Measurements from ENCODE around the gene MELTF.

The MELTF gene

DNA sequence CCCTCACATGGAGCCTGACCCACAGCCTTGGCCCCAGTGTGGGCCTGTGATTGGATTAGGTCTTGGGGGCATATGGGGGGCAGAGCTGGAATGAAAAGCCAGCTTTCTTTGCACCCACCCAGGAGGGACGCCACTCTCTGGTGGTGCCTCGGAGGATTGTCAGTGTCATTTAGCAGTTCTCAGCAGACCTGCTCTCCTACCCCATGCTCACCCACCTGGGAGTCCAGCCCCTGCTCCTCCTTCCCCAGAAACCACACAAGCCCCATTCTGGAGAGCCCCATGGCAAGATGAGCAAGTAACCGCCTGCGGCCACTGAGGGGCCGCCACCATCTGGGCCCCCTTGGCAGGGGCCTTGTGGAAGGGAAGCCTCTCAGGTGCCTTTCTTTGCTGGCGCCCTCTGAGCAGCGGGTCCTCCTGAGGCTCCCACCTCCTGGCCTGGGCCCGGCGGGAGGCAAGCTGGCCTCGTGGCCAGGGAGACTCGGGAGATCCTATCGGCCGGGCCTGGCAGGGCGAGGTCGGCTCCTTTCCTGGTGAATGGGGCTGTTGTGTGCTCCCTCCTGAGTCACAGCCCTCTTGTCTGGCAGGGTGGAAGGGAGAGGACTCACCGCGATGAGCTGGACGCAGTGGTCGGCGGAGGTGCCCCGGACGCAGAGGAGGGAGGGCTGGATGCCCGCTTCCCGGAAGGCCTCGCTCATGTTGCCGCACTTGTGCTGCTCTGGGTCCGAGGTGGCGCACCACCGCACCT lies 2.3 kb downstream of the MELTF start:
- peaks cover 4 to 40% (median 35%) of the 10 kb centered on the region in 5 donors for H3K4me1 ChIP-seq (ENCODE audit: control insufficient read depth in 5 of 5, insufficient read depth in 5 of 5, low read length in 5 of 5)
- H3K4me3 ChIP-seq (ENCODE audit: low read depth in 1 of 5, low read length in 5 of 5), result no peak overlapping the region
- H3K9ac ChIP-seq (ENCODE audit: low read length in 5 of 5), result no peak overlapping the region
- no peaks in the 10 kb centered on the region for H3K9me3 ChIP-seq (ENCODE audit: control insufficient read depth in 5 of 5, low read length in 5 of 5)
- H3K36me3 ChIP-seq (ENCODE audit: control insufficient read depth in 5 of 5, insufficient read depth in 5 of 5, low read length in 5 of 5), result no peaks in the 10 kb centered on the region
- H3K27ac ChIP-seq (ENCODE audit: low read depth, low read length), result no peak overlapping the region
- H3K27me3 ChIP-seq (ENCODE audit: control insufficient read depth in 5 of 5, insufficient read depth in 4 of 5, low read length in 5 of 5), result peaks cover 0 to 31% (median 13%) of the 10 kb centered on the region in 5 donors

DNA sequence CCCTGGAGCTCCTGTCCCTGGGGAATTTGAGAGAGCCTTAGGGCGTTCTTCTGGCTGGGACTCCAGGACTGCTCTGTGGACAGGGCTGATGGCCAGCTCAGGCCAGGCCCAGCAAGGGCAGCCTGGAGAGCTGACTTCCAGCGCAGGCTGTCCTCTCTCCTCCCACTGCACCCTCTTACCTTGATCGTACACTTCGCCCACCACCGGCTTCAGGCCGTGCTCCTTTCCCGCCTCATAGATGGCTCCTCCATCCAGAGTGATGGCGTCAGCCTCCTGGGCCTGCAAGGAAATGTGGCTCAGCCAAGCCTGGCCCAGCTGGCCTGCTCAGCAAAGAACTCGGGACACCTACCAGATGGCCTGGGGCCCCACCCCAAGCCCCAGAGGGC lies 3.1 kb downstream of the MELTF start:
- no peaks in the 10 kb centered on the region for H3K36me3 ChIP-seq (ENCODE audit: control insufficient read depth in 5 of 5, insufficient read depth in 5 of 5, low read length in 5 of 5)
- H3K4me1 ChIP-seq (ENCODE audit: control insufficient read depth in 5 of 5, insufficient read depth in 5 of 5, low read length in 5 of 5), result peaks cover 3 to 40% (median 29%) of the 10 kb centered on the region in 5 donors
- no peak overlapping the region for H3K27ac ChIP-seq (ENCODE audit: low read depth, low read length)
- H3K27me3 ChIP-seq (ENCODE audit: control insufficient read depth in 5 of 5, insufficient read depth in 4 of 5, low read length in 5 of 5), result peaks cover under 1 to 36% (median 13%) of the 10 kb centered on the region in 5 donors
- H3K4me3 ChIP-seq (ENCODE audit: low read depth in 1 of 5, low read length in 5 of 5), result no peak overlapping the region
- no peaks in the 10 kb centered on the region for H3K9me3 ChIP-seq (ENCODE audit: control insufficient read depth in 5 of 5, low read length in 5 of 5)
- no peak overlapping the region for H3K9ac ChIP-seq (ENCODE audit: low read length in 5 of 5)

DNA sequence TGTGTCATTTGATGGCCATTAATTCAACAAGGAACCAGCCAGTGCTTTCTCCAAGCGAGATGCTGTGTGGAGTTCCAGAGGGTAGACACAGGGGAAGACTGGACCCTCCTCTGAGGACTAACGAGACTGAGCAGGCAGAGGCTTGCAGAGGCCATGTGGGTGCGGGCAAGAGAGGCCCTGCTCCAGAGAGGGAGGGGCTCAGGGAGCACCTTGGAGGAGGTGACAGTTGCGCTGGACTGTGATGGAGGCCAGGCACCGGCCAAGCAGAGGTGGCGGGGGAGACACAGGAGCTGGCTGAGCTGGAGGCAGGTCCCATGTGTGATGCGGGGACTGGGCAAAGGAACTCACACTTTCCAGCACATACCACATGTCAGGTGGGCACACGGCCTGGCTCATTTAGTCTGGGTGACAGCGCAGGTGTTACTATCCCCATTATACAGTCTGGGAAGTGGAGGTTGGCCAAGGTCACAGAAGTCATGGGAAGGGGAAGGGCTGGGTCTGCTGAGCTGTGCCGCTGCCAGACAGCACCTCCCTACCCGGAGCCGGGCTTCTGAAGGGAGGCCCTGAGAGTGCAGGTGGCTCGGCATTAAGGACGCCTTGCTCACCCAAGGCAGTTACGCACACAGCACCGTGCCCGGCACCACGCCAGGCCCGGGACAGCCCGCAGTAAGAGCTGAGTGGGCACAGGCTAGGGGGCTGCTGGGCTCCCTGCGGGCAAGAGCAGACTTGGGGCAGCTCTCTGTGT lies 3.7 kb downstream of the MELTF start:
- H3K9ac ChIP-seq (ENCODE audit: low read length in 5 of 5), result no peak overlapping the region
- H3K4me1 ChIP-seq (ENCODE audit: control insufficient read depth in 5 of 5, insufficient read depth in 5 of 5, low read length in 5 of 5), result peaks cover 0 to 36% (median 28%) of the 10 kb centered on the region in 5 donors
- no peaks in the 10 kb centered on the region for H3K36me3 ChIP-seq (ENCODE audit: control insufficient read depth in 5 of 5, insufficient read depth in 5 of 5, low read length in 5 of 5)
- H3K9me3 ChIP-seq (ENCODE audit: control insufficient read depth in 5 of 5, low read length in 5 of 5), result no peaks in the 10 kb centered on the region
- no peak overlapping the region for H3K27ac ChIP-seq (ENCODE audit: low read depth, low read length)
- peaks cover 2 to 32% (median 17%) of the 10 kb centered on the region in 5 donors for H3K27me3 ChIP-seq (ENCODE audit: control insufficient read depth in 5 of 5, insufficient read depth in 4 of 5, low read length in 5 of 5)
- H3K4me3 ChIP-seq (ENCODE audit: low read depth in 1 of 5, low read length in 5 of 5), result no peak overlapping the region

DNA sequence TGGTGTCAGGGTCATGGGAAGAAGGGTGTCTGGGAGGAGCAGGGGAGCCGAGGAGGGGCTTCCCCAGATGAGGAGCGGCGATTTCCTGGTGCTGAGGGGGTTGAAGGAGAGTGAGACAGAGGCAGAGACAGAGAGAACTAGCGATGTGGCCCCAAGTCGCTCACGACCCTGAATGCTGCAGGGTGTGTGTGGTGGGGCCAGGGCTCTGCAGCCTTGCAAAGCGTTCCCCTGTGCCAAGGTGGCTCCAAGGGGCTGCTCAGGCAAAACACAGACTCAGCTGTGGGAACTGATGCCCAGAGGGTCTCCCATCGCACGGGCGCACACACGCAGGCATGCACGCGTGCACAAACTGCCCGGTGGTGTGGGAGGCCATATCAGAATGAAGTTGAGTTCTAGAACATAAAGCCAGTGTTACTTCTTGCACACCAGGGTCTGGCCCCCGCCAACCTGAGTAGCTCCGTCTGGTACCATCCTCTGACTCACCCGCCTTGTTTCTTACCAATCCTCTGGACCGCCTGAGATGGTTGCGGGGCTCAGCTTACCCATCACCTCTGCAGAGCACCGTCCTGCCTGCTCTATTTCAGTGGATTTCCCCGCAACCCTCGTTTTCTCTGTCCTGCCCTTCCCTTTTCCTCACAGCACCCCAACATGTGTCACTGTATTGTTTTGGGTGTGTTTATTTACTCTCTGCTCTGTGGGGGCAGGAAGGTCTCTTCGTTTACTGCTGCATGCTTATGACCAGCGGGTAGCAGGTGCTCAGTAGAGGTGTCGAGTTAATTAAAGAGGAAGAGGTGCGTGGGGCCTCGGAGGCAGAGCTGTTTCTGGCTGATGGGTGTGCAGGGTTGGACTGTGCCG lies 4.5 kb downstream of the MELTF start:
- Histone ChIP-seq H3K4me1 (ENCODE audit: control insufficient read depth in 5 of 5, insufficient read depth in 5 of 5, low read length in 5 of 5) (peaks cover 0 to 30% (median 24%) of the 10 kb centered on the region in 5 donors), H3K9me3 (ENCODE audit: control insufficient read depth in 5 of 5, low read length in 5 of 5) (no peaks in the 10 kb centered on the region), H3K9ac (ENCODE audit: low read length in 5 of 5) (no peak overlapping the region), H3K4me3 (ENCODE audit: low read depth in 1 of 5, low read length in 5 of 5) (no peak overlapping the region), H3K36me3 (ENCODE audit: control insufficient read depth in 5 of 5, insufficient read depth in 5 of 5, low read length in 5 of 5) (no peaks in the 10 kb centered on the region), H3K27ac (ENCODE audit: low read depth, low read length) (no peak overlapping the region), H3K27me3 (ENCODE audit: control insufficient read depth in 5 of 5, insufficient read depth in 4 of 5, low read length in 5 of 5) (peaks cover 2 to 28% (median 17%) of the 10 kb centered on the region in 5 donors)

DNA sequence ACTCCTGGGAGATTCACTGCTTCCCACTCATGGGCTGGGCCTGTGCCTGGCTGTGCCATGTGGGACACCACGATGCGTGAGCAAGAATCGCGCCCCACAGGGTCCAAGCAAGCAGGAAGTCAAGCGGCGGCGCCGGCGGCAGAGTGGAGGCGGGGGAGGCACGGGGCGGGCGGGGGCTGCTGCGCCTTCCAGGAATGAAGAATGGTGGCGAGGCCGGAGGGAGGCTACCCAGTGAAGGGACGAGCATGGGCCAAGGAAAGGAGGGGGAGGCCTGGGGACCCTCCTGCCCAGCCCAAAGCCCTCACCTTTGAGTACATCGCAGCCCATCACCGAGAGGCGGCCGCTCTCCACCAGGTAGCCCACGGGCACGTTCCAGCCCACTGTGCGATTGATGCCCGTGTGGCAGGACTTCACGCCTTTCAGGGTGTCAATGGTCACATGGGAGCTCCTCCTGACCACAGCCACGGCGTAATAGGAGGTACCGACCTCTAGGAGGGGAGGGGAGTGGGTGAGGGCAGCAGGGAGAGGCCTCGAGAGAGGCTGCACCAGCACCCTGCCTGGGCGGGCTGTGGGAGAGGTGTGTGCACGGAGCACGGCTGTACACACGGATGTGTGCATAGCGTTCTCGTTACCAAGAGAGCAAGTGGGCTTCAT lies 5.5 kb downstream of the MELTF start:
- H3K9me3 ChIP-seq (ENCODE audit: control insufficient read depth in 5 of 5, low read length in 5 of 5), result no peaks in the 10 kb centered on the region
- H3K27ac ChIP-seq (ENCODE audit: low read depth, low read length), result no peak overlapping the region
- H3K9ac ChIP-seq (ENCODE audit: low read length in 5 of 5), result no peak overlapping the region
- H3K4me3 ChIP-seq (ENCODE audit: low read depth in 1 of 5, low read length in 5 of 5), result no peak overlapping the region
- no peaks in the 10 kb centered on the region for H3K36me3 ChIP-seq (ENCODE audit: control insufficient read depth in 5 of 5, insufficient read depth in 5 of 5, low read length in 5 of 5)
- peaks cover 0 to 23% (median 17%) of the 10 kb centered on the region in 5 donors for H3K4me1 ChIP-seq (ENCODE audit: control insufficient read depth in 5 of 5, insufficient read depth in 5 of 5, low read length in 5 of 5)
- peaks cover 2 to 28% (median 17%) of the 10 kb centered on the region in 5 donors for H3K27me3 ChIP-seq (ENCODE audit: control insufficient read depth in 5 of 5, insufficient read depth in 4 of 5, low read length in 5 of 5)

DNA sequence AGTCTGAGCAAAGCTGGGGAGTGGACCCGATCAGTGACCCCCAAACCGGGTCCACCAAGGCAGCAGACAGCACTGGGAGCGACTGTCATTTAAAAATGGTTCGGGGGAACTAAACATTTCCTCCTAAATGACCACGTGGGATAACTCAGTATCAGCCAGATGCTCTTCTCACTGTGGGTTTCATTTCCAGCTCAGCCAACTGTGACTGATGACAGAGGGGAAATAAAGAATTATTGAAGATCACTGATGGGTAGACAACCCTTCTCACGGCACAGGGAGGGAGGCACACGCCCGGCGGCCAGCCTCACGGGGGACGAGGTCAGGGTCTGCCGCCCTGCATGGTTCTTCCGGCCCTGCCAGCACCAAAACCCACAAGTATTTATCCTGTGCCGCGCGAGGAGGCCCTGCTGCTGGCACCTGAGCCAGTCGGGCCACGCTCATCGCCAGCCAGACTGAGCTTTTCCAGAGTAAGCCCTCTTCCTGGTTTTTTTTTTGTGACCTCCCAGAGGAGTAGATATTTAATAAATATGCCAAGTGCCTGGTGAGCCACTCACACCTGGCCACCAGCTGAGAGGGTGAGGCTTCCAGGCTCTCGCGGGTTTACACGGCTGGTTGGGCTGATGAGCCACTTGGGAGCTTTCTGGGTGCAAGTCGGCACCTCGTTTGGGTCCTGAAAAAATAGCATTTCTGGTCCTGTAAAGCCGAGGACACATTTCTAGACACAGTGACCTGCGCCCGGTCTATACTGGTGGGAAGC lies 6.2 kb downstream of the MELTF start:
- H3K27ac ChIP-seq (ENCODE audit: low read depth, low read length), result no peak overlapping the region
- peak overlapping the region in 2 of 5 donors; percentile 8 to 13 for H3K4me3 ChIP-seq (ENCODE audit: low read depth in 1 of 5, low read length in 5 of 5)
- H3K9me3 ChIP-seq (ENCODE audit: control insufficient read depth in 5 of 5, low read length in 5 of 5), result no peaks in the 10 kb centered on the region
- H3K4me1 ChIP-seq (ENCODE audit: control insufficient read depth in 5 of 5, insufficient read depth in 5 of 5, low read length in 5 of 5), result peaks cover 0 to 16% (median 10%) of the 10 kb centered on the region in 5 donors
- H3K27me3 ChIP-seq (ENCODE audit: control insufficient read depth in 5 of 5, insufficient read depth in 4 of 5, low read length in 5 of 5), result peaks cover 2 to 28% (median 17%) of the 10 kb centered on the region in 5 donors
- no peaks in the 10 kb centered on the region for H3K36me3 ChIP-seq (ENCODE audit: control insufficient read depth in 5 of 5, insufficient read depth in 5 of 5, low read length in 5 of 5)
- no peak overlapping the region for H3K9ac ChIP-seq (ENCODE audit: low read length in 5 of 5)

DNA sequence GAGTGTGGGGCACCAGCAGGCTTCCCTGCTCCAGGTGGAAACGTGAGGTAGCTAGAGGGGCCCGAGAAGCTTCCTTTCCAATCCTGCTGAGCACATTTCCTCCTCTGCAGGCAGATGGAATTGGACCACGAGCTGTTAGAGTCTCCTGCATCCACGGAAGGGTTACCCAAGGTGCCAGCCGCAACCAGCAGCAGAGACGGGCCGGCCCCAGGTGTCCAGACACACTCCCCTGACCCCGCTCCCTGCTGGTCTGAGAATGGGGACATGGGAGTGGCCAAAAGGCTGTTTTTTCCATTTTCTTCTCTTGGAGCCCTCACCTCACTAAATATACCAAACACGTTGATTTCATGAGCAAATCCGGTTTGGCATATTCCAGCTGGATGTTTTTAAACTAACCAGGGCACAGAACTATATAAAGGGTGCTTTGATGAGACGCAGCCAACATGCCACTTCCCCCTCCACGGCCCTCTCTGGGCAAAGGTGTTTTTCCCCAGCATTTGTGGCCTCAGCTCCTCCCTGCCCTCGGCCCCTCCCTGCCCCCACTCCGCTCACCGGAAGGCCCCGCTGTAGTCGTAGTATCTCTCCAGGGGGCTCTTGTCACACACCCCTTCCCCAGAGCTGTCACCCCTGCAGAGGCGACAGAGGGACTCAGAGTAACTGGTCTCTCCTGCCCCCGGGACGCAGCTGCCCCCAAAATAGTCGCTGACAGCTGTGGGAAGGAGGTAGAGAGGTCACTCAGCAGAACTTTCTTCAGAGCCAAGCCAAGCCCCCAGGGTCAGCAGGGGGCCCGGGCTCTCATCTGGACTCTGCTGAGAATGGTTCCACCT lies 7.0 kb downstream of the MELTF start:
- no peak overlapping the region for H3K9ac ChIP-seq (ENCODE audit: low read length in 5 of 5)
- H3K9me3 ChIP-seq (ENCODE audit: control insufficient read depth in 5 of 5, low read length in 5 of 5), result no peaks in the 10 kb centered on the region
- peak overlapping the region in 1 of 5 donors; percentile 13 for H3K4me3 ChIP-seq (ENCODE audit: low read depth in 1 of 5, low read length in 5 of 5)
- no peaks in the 10 kb centered on the region for H3K36me3 ChIP-seq (ENCODE audit: control insufficient read depth in 5 of 5, insufficient read depth in 5 of 5, low read length in 5 of 5)
- H3K27me3 ChIP-seq (ENCODE audit: control insufficient read depth in 5 of 5, insufficient read depth in 4 of 5, low read length in 5 of 5), result peaks cover 2 to 28% (median 17%) of the 10 kb centered on the region in 5 donors
- H3K27ac ChIP-seq (ENCODE audit: low read depth, low read length), result no peak overlapping the region
- H3K4me1 ChIP-seq (ENCODE audit: control insufficient read depth in 5 of 5, insufficient read depth in 5 of 5, low read length in 5 of 5), result peaks cover 0 to 14% (median 10%) of the 10 kb centered on the region in 5 donors

DNA sequence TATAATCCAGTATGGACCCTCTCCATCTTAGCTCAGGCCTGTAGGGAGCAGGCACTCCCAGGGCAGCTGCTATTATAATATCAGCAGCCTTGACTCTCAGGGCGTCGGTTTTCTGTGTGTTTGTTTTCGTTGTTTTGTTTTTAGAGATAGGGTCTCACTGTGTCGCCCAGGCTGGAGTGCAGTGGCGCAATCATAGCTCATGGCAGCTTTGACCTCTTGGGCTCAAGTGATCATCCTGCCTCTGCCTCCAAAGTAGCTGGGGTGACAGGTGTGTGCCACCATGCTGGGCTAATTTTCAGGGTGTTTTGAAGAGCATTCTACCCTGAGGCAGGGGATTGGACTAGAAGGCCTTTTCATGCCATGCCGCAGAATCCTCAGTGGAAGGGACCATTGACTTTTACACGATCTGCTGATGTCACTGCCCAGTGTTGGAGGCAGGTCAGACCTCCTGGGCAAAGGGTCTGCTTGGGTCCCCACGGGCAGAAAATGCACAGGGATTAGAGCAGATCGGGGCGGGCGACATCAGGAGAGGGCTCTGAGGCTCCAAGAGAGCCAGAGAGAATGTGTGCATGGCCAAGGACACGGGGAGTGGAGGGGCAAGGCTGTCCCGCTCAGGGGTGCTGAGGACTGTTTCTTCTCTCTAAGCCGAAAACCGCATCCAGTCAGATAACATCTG lies 7.8 kb downstream of the MELTF start:
- H3K9ac ChIP-seq (ENCODE audit: low read length in 5 of 5), result no peak overlapping the region

More for the DNA sequence above, 7.8 kb downstream of the MELTF start:
- H3K27ac ChIP-seq (ENCODE audit: low read depth, low read length), result no peak overlapping the region
- H3K36me3 ChIP-seq (ENCODE audit: control insufficient read depth in 5 of 5, insufficient read depth in 5 of 5, low read length in 5 of 5), result no peaks in the 10 kb centered on the region
- H3K9me3 ChIP-seq (ENCODE audit: control insufficient read depth in 5 of 5, low read length in 5 of 5), result no peaks in the 10 kb centered on the region
- H3K27me3 ChIP-seq (ENCODE audit: control insufficient read depth in 5 of 5, insufficient read depth in 4 of 5, low read length in 5 of 5), result peaks cover 2 to 28% (median 17%) of the 10 kb centered on the region in 5 donors
- no peak overlapping the region for H3K4me3 ChIP-seq (ENCODE audit: low read depth in 1 of 5, low read length in 5 of 5)
- H3K4me1 ChIP-seq (ENCODE audit: control insufficient read depth in 5 of 5, insufficient read depth in 5 of 5, low read length in 5 of 5), result peaks cover 0 to 14% (median 10%) of the 10 kb centered on the region in 5 donors

Data from subcutaneous abdominal adipose tissue (tissue), 5 donors.